ENCODE results near the gene EME2. TPM values are rescaled to one million over a fixed set of nuclear protein-coding genes. Genes with fewer than 3 reads are reported as not detected.
A peak's percentile ranks its signal among the peaks of the same experiment; 100 is the strongest.

EME2 gene
- total RNA-seq, 1 donor from 2014 or later: 15.5 TPM

- peaks cover 25% of the 10 kb centered on the region for H3K4me1 ChIP-seq
- DNase-seq: no peak
Observed at GRCh38 chr16:1786242-1787055, 13.8 kb downstream of the EME2 start.

GRCh38 chr16:1787056-1787321 is 14.4 kb downstream of the EME2 start:
- intact Hi-C loops (cut with DNase I): no loop called here
- no peaks in the 10 kb centered on the region for H3K9me3 ChIP-seq
- H3K36me3 ChIP-seq: peaks cover 45% of the 10 kb centered on the region
- no peaks in the 10 kb centered on the region for H3K27me3 ChIP-seq (ENCODE audit: low read depth)
- ATAC-seq (no peak), DNase-seq (no peak)
- H3K4me3 ChIP-seq: no peak overlapping the region
- no peak overlapping the region for H3K27ac ChIP-seq
- no peak for TF ChIP-seq CTCF (IDR thresholded peaks at IDR 0.05)
- H3K4me1 ChIP-seq: peaks cover 23% of the 10 kb centered on the region

More at GRCh38 chr16:1786242-1787055, 13.8 kb downstream of the EME2 start:
- no peak overlapping the region for H3K27ac ChIP-seq
- H3K9me3 ChIP-seq: no peaks in the 10 kb centered on the region
- no peak for TF ChIP-seq CTCF (IDR thresholded peaks at IDR 0.05)
- H3K4me3 ChIP-seq: no peak overlapping the region
- H3K27me3 ChIP-seq (ENCODE audit: low read depth): no peaks in the 10 kb centered on the region
- intact Hi-C loops (cut with DNase I): no loop called here
- no peak for ATAC-seq
- peaks cover 45% of the 10 kb centered on the region for H3K36me3 ChIP-seq

GRCh38 chr16:1787322-1788094 is 14.9 kb downstream of the EME2 start:
- Histone ChIP-seq H3K27me3 (ENCODE audit: low read depth) (no peaks in the 10 kb centered on the region), H3K9me3 (no peaks in the 10 kb centered on the region), H3K4me3 (no peak overlapping the region), H3K27ac (no peak overlapping the region), H3K4me1 (peaks cover 23% of the 10 kb centered on the region), H3K36me3 (peaks cover 45% of the 10 kb centered on the region)
- DNase-seq: peak; percentile 42
- ATAC-seq: no peak
- intact Hi-C loops (cut with DNase I): no loop called here
- no peak for TF ChIP-seq CTCF (IDR thresholded peaks at IDR 0.05)

- H3K27me3 ChIP-seq (ENCODE audit: low read depth): no peaks in the 10 kb centered on the region
- intact Hi-C loops (cut with DNase I): no loop called here
- H3K36me3 ChIP-seq: peaks cover 45% of the 10 kb centered on the region
- no peak overlapping the region for H3K4me3 ChIP-seq
- DNase-seq (no peak), ATAC-seq (no peak)
- H3K4me1 ChIP-seq: peaks cover 23% of the 10 kb centered on the region
- TF ChIP-seq CTCF (IDR thresholded peaks at IDR 0.05): no peak
- no peak overlapping the region for H3K27ac ChIP-seq
- H3K9me3 ChIP-seq: no peaks in the 10 kb centered on the region
Observed at GRCh38 chr16:1788095-1788707, 15.6 kb downstream of the EME2 start.

GRCh38 chr16:1788708-1789100 is 16.1 kb downstream of the EME2 start:
- ATAC-seq: no peak
- intact Hi-C loops (cut with DNase I): no loop called here
- TF ChIP-seq CTCF (IDR thresholded peaks at IDR 0.05): no peak
- peaks cover 18% of the 10 kb centered on the region for H3K4me1 ChIP-seq
- H3K27me3 ChIP-seq (ENCODE audit: low read depth): no peaks in the 10 kb centered on the region
- no peak overlapping the region for H3K4me3 ChIP-seq
- peaks cover 45% of the 10 kb centered on the region for H3K36me3 ChIP-seq
- H3K9me3 ChIP-seq: no peaks in the 10 kb centered on the region
- H3K27ac ChIP-seq: no peak overlapping the region
- peak; percentile 43 for DNase-seq
